Vagina (tissue), 2 donors: ENCODE measurements around the gene CELF1. TPM values are rescaled to one million over a fixed set of nuclear protein-coding genes. Genes with fewer than 3 reads are reported as not detected.

Experiments
- DNase-seq, 2 donors: peaks; one replicate each; pipeline ENCODE4 v3.0.0-alpha.2; 2017; ENCODE audit errors: extremely low spot score in 2 of 2
- H3K27ac ChIP-seq: fragments of 200-600 bp; sonication (generic); one replicate; pipeline ENCODE4 v1.5.1; 2019
- H3K27me3 ChIP-seq: fragments of 200-600 bp; sonication (generic); one replicate; pipeline ENCODE4 v1.5.1; 2019
- H3K36me3 ChIP-seq, 2 donors: fragments of 200-600 bp; sonication (generic); one replicate each; pipeline ENCODE4 v1.5.1; 2017 to 2019
- H3K4me1 ChIP-seq: fragments of 200-600 bp; sonication (generic); one replicate; pipeline ENCODE4 v1.5.1; 2019
- H3K4me3 ChIP-seq, 2 donors: fragments of 200-600 bp; sonication (generic); 1 replicate in 1 of 2; 2 replicates in 1 of 2; pipeline ENCODE4 v1.5.1; 2016 to 2019
- H3K9me3 ChIP-seq: fragments of 200-600 bp; sonication (generic); one replicate; pipeline ENCODE4 v1.5.1; 2019
- CTCF ChIP-seq, 3 experiments: fragments of 450-650 bp in 2 of 3; fragments of 200-600 bp in 1 of 3; sonication (generic) in 1 of 3; IDR thresholded peaks; one replicate each; pipeline ENCODE4 v1.5.1; 2017 to 2019; ENCODE audit warnings: antibody characterized with exemption in 3 of 3, mild to moderate bottlenecking in 2 of 3, moderate library complexity in 2 of 3
- POLR2A ChIP-seq, 2 donors: fragments of 450-650 bp; IDR thresholded peaks; one replicate each; pipeline ENCODE4 v1.6.1; 2017; ENCODE audit warnings: antibody characterized with exemption in 2 of 2, mild to moderate bottlenecking in 2 of 2, moderate library complexity in 2 of 2
- POLR2AphosphoS5 ChIP-seq, 2 donors: sonication (generic); formaldehyde crosslinking; IDR thresholded peaks; one replicate each; pipeline ENCODE4 v1.9.0; 2017; ENCODE audit warnings: antibody characterized with exemption in 2 of 2, mild to moderate bottlenecking in 2 of 2, low read depth in 1 of 2; ENCODE audit not compliant: insufficient read depth in 1 of 2
- intact Hi-C: fragments of 100-400 bp; cut with DNase I; formaldehyde crosslinking; loops from one replicate; pipeline ENCODE4 v1.15.1; 2023
- total RNA-seq: library from RNA; depleted of rRNA; stranded (reverse); fragments of >200 nt; gene quantifications from one replicate; pipeline ENCODE4 v1.2.3, GENCODE V29; 2016

The CELF1 gene
- total RNA-seq, 1 donor from 2014 or later: 100 TPM

- Histone ChIP-seq H3K9me3 (no peaks in the 10 kb centered on the region), H3K27me3 (no peaks in the 10 kb centered on the region), H3K4me3 (no peak overlapping the region), H3K27ac (peak overlapping the region; percentile 20), H3K4me1 (peaks cover 65% of the 10 kb centered on the region), H3K36me3 (no peaks in the 10 kb centered on the region)
- TF ChIP-seq POLR2A (IDR thresholded peaks at IDR 0.05) (no peak), CTCF (IDR thresholded peaks at IDR 0.05) (no peak), POLR2AphosphoS5 (IDR thresholded peaks at IDR 0.05; ENCODE audit: insufficient read depth in 1 of 2, low read depth in 1 of 2) (no peak)
- intact Hi-C loops: no loop called here
- DNase-seq: no peak
These were observed 57.1 kb downstream of the CELF1 start for GRCh38 chr11:47495856-47496217.

DNA sequence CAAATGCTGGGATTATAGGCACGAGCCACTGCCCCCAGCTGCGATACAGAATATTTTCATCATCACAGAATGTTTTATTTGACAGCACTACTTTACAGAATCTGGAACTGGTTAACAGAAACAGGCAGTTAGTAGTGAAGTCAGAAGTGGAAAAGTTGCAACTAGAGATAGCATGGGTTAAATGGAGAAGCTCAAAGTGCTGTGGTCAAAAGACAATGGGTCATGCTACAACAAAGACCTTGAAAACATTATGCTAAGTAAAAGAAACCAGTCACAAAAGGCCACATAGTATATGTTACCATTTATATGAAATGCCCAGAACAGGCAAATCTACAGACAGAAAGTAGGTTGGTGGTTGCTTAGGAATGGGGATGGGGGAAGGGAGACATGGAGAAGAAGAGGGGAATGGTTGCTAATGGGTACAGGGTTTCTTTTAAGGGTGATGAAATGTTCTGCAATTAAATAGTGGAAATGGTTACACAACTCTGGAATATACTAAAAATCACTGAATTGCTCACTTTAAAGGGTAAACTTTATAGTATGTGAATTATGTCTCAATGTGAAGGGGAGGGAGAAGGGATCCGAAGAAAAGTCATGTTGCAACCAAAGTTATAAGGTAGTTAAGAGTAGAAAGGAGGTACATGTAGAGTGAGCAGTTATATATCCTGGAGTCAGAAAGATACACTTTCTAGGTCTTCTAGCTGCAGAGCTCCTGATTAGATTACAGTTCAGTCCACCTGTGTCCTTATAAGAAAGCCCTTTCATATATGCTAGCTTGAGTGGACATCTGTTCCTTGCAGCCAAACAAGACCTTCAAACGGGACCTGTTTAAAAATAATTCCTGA, 57.7 kb downstream of the CELF1 start:
- Histone ChIP-seq H3K27ac (peak overlapping the region; percentile 20), H3K4me3 (no peak overlapping the region), H3K9me3 (no peaks in the 10 kb centered on the region), H3K36me3 (no peaks in the 10 kb centered on the region), H3K27me3 (no peaks in the 10 kb centered on the region), H3K4me1 (peaks cover 61% of the 10 kb centered on the region)
- no peak for DNase-seq
- intact Hi-C loops: no loop called here
- TF ChIP-seq CTCF (IDR thresholded peaks at IDR 0.05) (no peak), POLR2A (IDR thresholded peaks at IDR 0.05) (no peak), POLR2AphosphoS5 (IDR thresholded peaks at IDR 0.05; ENCODE audit: insufficient read depth in 1 of 2, low read depth in 1 of 2) (no peak)

GRCh38 chr11:47489395-47489755, 63.6 kb downstream of the CELF1 start:
- intact Hi-C loops: no loop called here
- no peak overlapping the region for H3K27ac ChIP-seq

GRCh38 chr11:47488674-47489394, 64.1 kb downstream of the CELF1 start:
- TF ChIP-seq POLR2A (IDR thresholded peaks at IDR 0.05): no peak
- TF ChIP-seq POLR2AphosphoS5 (IDR thresholded peaks at IDR 0.05; ENCODE audit: insufficient read depth in 1 of 2, low read depth in 1 of 2): no peak
- TF ChIP-seq CTCF (IDR thresholded peaks at IDR 0.05): no peak
- intact Hi-C loops: no loop called here
- H3K27ac ChIP-seq: no peak overlapping the region
- H3K36me3 ChIP-seq: peaks cover 0 to 35% of the 10 kb centered on the region in 2 donors
- no peak for DNase-seq
- no peaks in the 10 kb centered on the region for H3K4me1 ChIP-seq
- no peak overlapping the region for H3K4me3 ChIP-seq
- H3K27me3 ChIP-seq: no peaks in the 10 kb centered on the region
- H3K9me3 ChIP-seq: no peaks in the 10 kb centered on the region

More at GRCh38 chr11:47489395-47489755, 63.6 kb downstream of the CELF1 start:
- no peak for DNase-seq
- no peak overlapping the region for H3K4me3 ChIP-seq
- H3K4me1 ChIP-seq: peaks cover 5% of the 10 kb centered on the region
- peaks cover 0 to 30% of the 10 kb centered on the region in 2 donors for H3K36me3 ChIP-seq
- TF ChIP-seq CTCF (IDR thresholded peaks at IDR 0.05): no peak
- no peak for TF ChIP-seq POLR2A (IDR thresholded peaks at IDR 0.05)
- no peak for TF ChIP-seq POLR2AphosphoS5 (IDR thresholded peaks at IDR 0.05; ENCODE audit: insufficient read depth in 1 of 2, low read depth in 1 of 2)
- no peaks in the 10 kb centered on the region for H3K27me3 ChIP-seq
- H3K9me3 ChIP-seq: no peaks in the 10 kb centered on the region

GRCh38 chr11:47488111-47488510, 64.8 kb downstream of the CELF1 start:
- intact Hi-C loops: no loop called here
- Histone ChIP-seq H3K36me3 (peaks cover 0 to 42% of the 10 kb centered on the region in 2 donors), H3K27ac (no peak overlapping the region)

More at GRCh38 chr11:47488111-47488510, 64.8 kb downstream of the CELF1 start:
- TF ChIP-seq POLR2A (IDR thresholded peaks at IDR 0.05): no peak
- no peak for TF ChIP-seq POLR2AphosphoS5 (IDR thresholded peaks at IDR 0.05; ENCODE audit: insufficient read depth in 1 of 2, low read depth in 1 of 2)
- no peak for TF ChIP-seq CTCF (IDR thresholded peaks at IDR 0.05)
- no peak for DNase-seq
- Histone ChIP-seq H3K9me3 (no peaks in the 10 kb centered on the region), H3K4me3 (no peak overlapping the region), H3K27me3 (no peaks in the 10 kb centered on the region), H3K4me1 (no peaks in the 10 kb centered on the region)
